CD4-positive, alpha-beta memory T cell (primary cell): ENCODE data around the gene DLEU7. TPM values are rescaled to one million over a fixed set of nuclear protein-coding genes. Genes with fewer than 3 reads are reported as not detected.

ENCODE experiments used
- CTCF ChIA-PET: fragments of 350-600 bp; sonication (Branson Sonifier 250); formaldehyde crosslinking; loops from one replicate; lab custom pipeline; 2021; ENCODE audit warnings: inconsistent platforms; ENCODE audit not compliant: partially characterized antibody; lab: Charles Lee
- POLR2A ChIA-PET: fragments of 350-600 bp; sonication (Branson Sonifier 250); formaldehyde crosslinking; loops from one replicate; lab custom pipeline; 2021; ENCODE audit not compliant: partially characterized antibody; lab: Charles Lee
- DNase-seq, 5 donors: peaks; one replicate each; pipeline versions ENCODE4 v3.0.0 to v3.0.0-alpha.2; 2020 to 2022; ENCODE audit warnings: mixed read lengths in 1 of 5
- H3K27ac ChIP-seq: one replicate; pipeline ENCODE4 v1.7.0; 2013; ENCODE audit warnings: low read depth, low read length
- H3K27me3 ChIP-seq: 2 replicates; pipeline ENCODE4 v1.7.0; 2013; ENCODE audit warnings: mild to moderate bottlenecking, low read length, moderate library complexity; ENCODE audit not compliant: insufficient read depth
- H3K36me3 ChIP-seq: 2 replicates; pipeline ENCODE4 v1.7.0; 2013; ENCODE audit warnings: mild to moderate bottlenecking, low read length, moderate library complexity; ENCODE audit not compliant: insufficient read depth
- H3K4me1 ChIP-seq: 2 replicates; pipeline ENCODE4 v1.7.0; 2013; ENCODE audit warnings: mild to moderate bottlenecking, low read length, moderate library complexity; ENCODE audit not compliant: insufficient read depth
- H3K4me3 ChIP-seq, 2 donors: one replicate each; pipeline ENCODE4 v1.7.0; 2013; ENCODE audit warnings: low read length in 2 of 2, mild to moderate bottlenecking in 1 of 2
- H3K9me3 ChIP-seq, 2 donors: one replicate each; pipeline ENCODE4 v1.7.0; 2013; ENCODE audit warnings: low read length in 2 of 2, control low read depth in 1 of 2; ENCODE audit not compliant: control insufficient read depth in 1 of 2
- H3K27ac Mint-ChIP-seq, 7 donors: one replicate each; pipeline ENCODE4 v1.8.0; 2020 to 2021; ENCODE audit warnings: mixed read lengths in 7 of 7, mild to moderate bottlenecking in 6 of 7, inconsistent platforms in 3 of 7, moderate library complexity in 3 of 7
- H3K27me3 Mint-ChIP-seq, 2 donors: one replicate each; pipeline ENCODE4 v1.8.0; 2020 to 2021; ENCODE audit warnings: mixed read lengths in 2 of 2
- H3K36me3 Mint-ChIP-seq, 2 donors: one replicate each; pipeline ENCODE4 v1.8.0; 2020 to 2021; ENCODE audit warnings: mixed read lengths in 2 of 2, inconsistent platforms in 1 of 2, mild to moderate bottlenecking in 1 of 2
- H3K4me1 Mint-ChIP-seq, 4 donors: one replicate each; pipeline ENCODE4 v1.8.0; 2020 to 2021; ENCODE audit warnings: mixed read lengths in 4 of 4, mild to moderate bottlenecking in 1 of 4
- H3K4me3 Mint-ChIP-seq, 8 donors: one replicate each; pipeline ENCODE4 v1.8.0; 2020 to 2021; ENCODE audit warnings: mixed read lengths in 8 of 8, mild to moderate bottlenecking in 7 of 8, moderate library complexity in 6 of 8, inconsistent platforms in 3 of 8
- H3K9me3 Mint-ChIP-seq, 8 donors: one replicate each; pipeline ENCODE4 v1.8.0; 2020 to 2021; ENCODE audit warnings: mixed read lengths in 8 of 8, mild to moderate bottlenecking in 5 of 8, inconsistent platforms in 3 of 8, moderate library complexity in 1 of 8
- intact Hi-C: fragments of 100-400 bp; cut with micrococcal nuclease; formaldehyde crosslinking; loops from one replicate; pipeline ENCODE4 v1.15.1; 2023
- polyA plus RNA-seq, 2 donors: library from polyadenylated mRNA; unstranded; fragments of 300-500 nt; fragmentation: Illumina TruSeq; gene quantifications; one replicate each; pipeline ENCODE4 v1.2.3, GENCODE V29; 2021
- total RNA-seq, 2 experiments: library from RNA; stranded (reverse); gene quantifications; one replicate each; pipeline ENCODE4 v1.2.3, GENCODE V29; 2021

DLEU7 gene
- total and polyA plus RNA-seq, 4 experiments from 2014 or later, result 0.22 TPM; not detected in 3

GRCh38 chr13:50884265-50884664 is 40.8 kb upstream of the DLEU7 start:
- peaks cover 0 to 5% (median 0%) of the 10 kb centered on the region in 8 donors for H3K9me3 Mint-ChIP-seq
- peaks cover 5 to 6% of the 10 kb centered on the region in 2 donors for H3K27me3 Mint-ChIP-seq
- Histone ChIP-seq H3K9me3 (no peaks in the 10 kb centered on the region), H3K27ac (no peak overlapping the region), H3K4me1 (no peaks in the 10 kb centered on the region), H3K4me3 (no peak overlapping the region), H3K36me3 (no peaks in the 10 kb centered on the region), H3K27me3 (no peaks in the 10 kb centered on the region)
- ChIA-PET CTCF (no interaction called here), POLR2A (interaction anchor here (1.4 kb wide), 1 partner anchor 9 kb away, joined by 6 read pairs; no protein-coding TSS in a partner anchor)
- intact Hi-C loops, result no loop called here
- no peaks in the 10 kb centered on the region for H3K36me3 Mint-ChIP-seq
- no peak overlapping the region for H3K27ac Mint-ChIP-seq
- peaks cover 0 to 4% (median 0%) of the 10 kb centered on the region in 4 donors for H3K4me1 Mint-ChIP-seq
- no peak overlapping the region for H3K4me3 Mint-ChIP-seq
- DNase-seq, result no peak

- Mint-ChIP-seq H3K9me3 (peaks cover 0 to 5% (median 0%) of the 10 kb centered on the region in 8 donors), H3K36me3 (no peaks in the 10 kb centered on the region), H3K27me3 (peaks cover 5 to 6% of the 10 kb centered on the region in 2 donors), H3K4me3 (no peak overlapping the region), H3K4me1 (no peaks in the 10 kb centered on the region), H3K27ac (no peak overlapping the region)
- intact Hi-C loops, result no loop called here
- no peak overlapping the region for H3K4me3 ChIP-seq
- H3K9me3 ChIP-seq, result no peaks in the 10 kb centered on the region
- H3K27ac ChIP-seq, result no peak overlapping the region
- no peaks in the 10 kb centered on the region for H3K4me1 ChIP-seq
- DNase-seq, result no peak
- no peaks in the 10 kb centered on the region for H3K36me3 ChIP-seq
- H3K27me3 ChIP-seq, result no peaks in the 10 kb centered on the region
- POLR2A ChIA-PET, result interaction anchor here (1.4 kb wide), 1 partner anchor 9 kb away, joined by 6 read pairs; no protein-coding TSS in a partner anchor
- CTCF ChIA-PET, result no interaction called here
Observed at GRCh38 chr13:50883728-50884127, 40.2 kb upstream of the DLEU7 start.

- no peaks in the 10 kb centered on the region for H3K36me3 ChIP-seq
- Mint-ChIP-seq H3K36me3 (no peaks in the 10 kb centered on the region), H3K4me3 (no peak overlapping the region), H3K27ac (no peak overlapping the region), H3K4me1 (no peaks in the 10 kb centered on the region), H3K27me3 (peaks cover 5% of the 10 kb centered on the region in 2 donors), H3K9me3 (peaks cover 0 to 5% (median 0%) of the 10 kb centered on the region in 8 donors)
- CTCF ChIA-PET, result interaction anchor here (1.4 kb wide), 1 partner anchor 9 kb away, joined by 3 read pairs; no protein-coding TSS in a partner anchor
- no peaks in the 10 kb centered on the region for H3K27me3 ChIP-seq
- DNase-seq, result no peak
- POLR2A ChIA-PET, result no interaction called here
- no peak overlapping the region for H3K4me3 ChIP-seq
- intact Hi-C loops, result no loop called here
- no peaks in the 10 kb centered on the region for H3K4me1 ChIP-seq
- no peak overlapping the region for H3K27ac ChIP-seq
- no peaks in the 10 kb centered on the region for H3K9me3 ChIP-seq
Observed at GRCh38 chr13:50882816-50883435, 39.4 kb upstream of the DLEU7 start.

- POLR2A ChIA-PET, result no interaction called here
- Mint-ChIP-seq H3K4me1 (no peaks in the 10 kb centered on the region), H3K9me3 (peaks cover 0 to 2% (median 0%) of the 10 kb centered on the region in 8 donors), H3K36me3 (no peaks in the 10 kb centered on the region), H3K27ac (peak overlapping the region in 1 of 7 donors; percentile 69), H3K27me3 (no peaks in the 10 kb centered on the region), H3K4me3 (no peak overlapping the region)
- intact Hi-C loops, result no loop called here
- no peaks in the 10 kb centered on the region for H3K4me1 ChIP-seq
- no peaks in the 10 kb centered on the region for H3K9me3 ChIP-seq
- DNase-seq, result no peak
- H3K27ac ChIP-seq, result no peak overlapping the region
- no peaks in the 10 kb centered on the region for H3K27me3 ChIP-seq
- no peak overlapping the region for H3K4me3 ChIP-seq
- CTCF ChIA-PET, result no interaction called here
- no peaks in the 10 kb centered on the region for H3K36me3 ChIP-seq
Observed at GRCh38 chr13:50873991-50874390, 30.5 kb upstream of the DLEU7 start.

GRCh38 chr13:50873467-50873866 is 30.0 kb upstream of the DLEU7 start:
- H3K4me3 Mint-ChIP-seq, result no peak overlapping the region

GRCh38 chr13:50871405-50871804 is 27.9 kb upstream of the DLEU7 start:
- Histone ChIP-seq H3K4me1 (no peaks in the 10 kb centered on the region), H3K27me3 (no peaks in the 10 kb centered on the region), H3K27ac (no peak overlapping the region), H3K4me3 (no peak overlapping the region), H3K36me3 (no peaks in the 10 kb centered on the region), H3K9me3 (no peaks in the 10 kb centered on the region)
- DNase-seq, result no peak
- ChIA-PET POLR2A (no interaction called here), CTCF (no interaction called here)
- no peaks in the 10 kb centered on the region for H3K36me3 Mint-ChIP-seq
- no peaks in the 10 kb centered on the region for H3K9me3 Mint-ChIP-seq
- no peaks in the 10 kb centered on the region for H3K4me1 Mint-ChIP-seq
- H3K27ac Mint-ChIP-seq, result no peak overlapping the region
- H3K27me3 Mint-ChIP-seq, result no peaks in the 10 kb centered on the region
- intact Hi-C loops, result no loop called here
- H3K4me3 Mint-ChIP-seq, result no peak overlapping the region

More at GRCh38 chr13:50873467-50873866, 30.0 kb upstream of the DLEU7 start:
- H3K4me1 ChIP-seq, result no peaks in the 10 kb centered on the region
- H3K9me3 Mint-ChIP-seq, result peaks cover 0 to 2% (median 0%) of the 10 kb centered on the region in 8 donors
- DNase-seq, result no peak
- no peaks in the 10 kb centered on the region for H3K27me3 ChIP-seq
- no peak overlapping the region for H3K4me3 ChIP-seq
- intact Hi-C loops, result no loop called here
- no peak overlapping the region for H3K27ac ChIP-seq
- ChIA-PET POLR2A (no interaction called here), CTCF (no interaction called here)
- no peaks in the 10 kb centered on the region for H3K36me3 Mint-ChIP-seq
- H3K36me3 ChIP-seq, result no peaks in the 10 kb centered on the region
- peak overlapping the region in 1 of 7 donors; percentile 69 for H3K27ac Mint-ChIP-seq
- H3K27me3 Mint-ChIP-seq, result no peaks in the 10 kb centered on the region
- no peaks in the 10 kb centered on the region for H3K9me3 ChIP-seq
- H3K4me1 Mint-ChIP-seq, result no peaks in the 10 kb centered on the region

GRCh38 chr13:50867637-50867945 is 24.1 kb upstream of the DLEU7 start:
- H3K9me3 Mint-ChIP-seq, result peaks cover 0 to 3% (median 0%) of the 10 kb centered on the region in 8 donors
- no peak overlapping the region for H3K4me3 ChIP-seq
- H3K4me1 Mint-ChIP-seq, result no peaks in the 10 kb centered on the region
- no peaks in the 10 kb centered on the region for H3K9me3 ChIP-seq
- DNase-seq, result no peak
- intact Hi-C loops, result no loop called here
- no peaks in the 10 kb centered on the region for H3K4me1 ChIP-seq
- H3K36me3 Mint-ChIP-seq, result no peaks in the 10 kb centered on the region
- H3K36me3 ChIP-seq, result no peaks in the 10 kb centered on the region
- no peaks in the 10 kb centered on the region for H3K27me3 ChIP-seq
- no peaks in the 10 kb centered on the region for H3K27me3 Mint-ChIP-seq
- ChIA-PET CTCF (no interaction called here), POLR2A (no interaction called here)
- no peak overlapping the region for H3K27ac Mint-ChIP-seq
- H3K27ac ChIP-seq, result no peak overlapping the region
- no peak overlapping the region for H3K4me3 Mint-ChIP-seq
